Esophagus muscularis mucosa (tissue), 4 donors: Measurements from ENCODE around the gene PPP1R12B. TPM values are rescaled to one million over a fixed set of nuclear protein-coding genes. Genes with fewer than 3 reads are reported as not detected.
"Not testable (repeated sequence)": the region's sequence is repeated elsewhere in the genome, so short reads cannot be mapped to it uniquely, and the experiment has no call there.

Source experiments
- DNase-seq: peaks from one replicate; pipeline ENCODE4 v3.0.0-alpha.2; 2017; ENCODE audit errors: extremely low spot score
- H3K27ac ChIP-seq, 4 donors: fragments of 200-600 bp; sonication (generic); replicated peaks in 1 of 4; 1 replicate in 3 of 4; 2 replicates in 1 of 4; pipeline ENCODE4 v1.5.1; 2016 to 2019; ENCODE audit warnings: mild to moderate bottlenecking in 1 of 4
- H3K27me3 ChIP-seq, 4 donors: fragments of 200-600 bp; sonication (generic); one replicate each; pipeline versions ENCODE4 v1.5.1 to v1.6.0; 2016 to 2019
- H3K36me3 ChIP-seq, 4 donors: fragments of 200-600 bp; sonication (generic); one replicate each; pipeline ENCODE4 v1.5.1; 2016 to 2019
- H3K4me1 ChIP-seq, 4 donors: fragments of 200-600 bp; sonication (generic); one replicate each; pipeline ENCODE4 v1.5.1; 2016 to 2019
- H3K4me3 ChIP-seq, 4 donors: fragments of 200-600 bp; sonication (generic); 1 replicate in 2 of 4; 2 replicates in 2 of 4; pipeline ENCODE4 v1.5.1; 2016 to 2019; ENCODE audit warnings: mild to moderate bottlenecking in 4 of 4, moderate library complexity in 1 of 4
- H3K9me3 ChIP-seq, 4 donors: fragments of 200-600 bp; sonication (generic); 1 replicate in 3 of 4; 2 replicates in 1 of 4; pipeline ENCODE4 v1.5.1; 2016 to 2019
- EP300 ChIP-seq: sonication (generic); formaldehyde crosslinking; IDR thresholded peaks from one replicate; pipeline ENCODE4 v1.6.1; 2017; ENCODE audit warnings: antibody characterized with exemption
- POLR2A ChIP-seq: fragments of 450-650 bp; IDR thresholded peaks from one replicate; pipeline ENCODE4 v1.6.1; 2017; ENCODE audit warnings: antibody characterized with exemption, moderate library complexity, mild to moderate bottlenecking, low read depth
- POLR2AphosphoS5 ChIP-seq, 2 donors: sonication (generic); formaldehyde crosslinking; IDR thresholded peaks; one replicate each; pipeline ENCODE4 v1.6.1; 2017; ENCODE audit warnings: antibody characterized with exemption in 2 of 2
- WGBS: methylation state at CpG from one replicate; pipeline ENCODE4 v1.1.5; 2018; 5-methylcytosine and 5-hydroxymethylcytosine counted together
- intact Hi-C: fragments of 100-400 bp; cut with DNase I; formaldehyde crosslinking; loops from one replicate; pipeline ENCODE4 v1.15.1; 2023
- total RNA-seq, 4 donors: library from RNA; depleted of rRNA; stranded (reverse); fragments of >200 nt; gene quantifications; one replicate each; pipeline versions ENCODE4 v1.1.0 to v1.2.1, GENCODE V29; 2016
- TF ChIP-seq, protein P1 (sequence below), 3 experiments: fragments of 200-600 bp in 2 of 3; fragments of 450-650 bp in 1 of 3; sonication (generic) in 2 of 3; IDR thresholded peaks; one replicate each; pipeline ENCODE4 v1.5.1; 2017 to 2019; ENCODE audit warnings: antibody characterized with exemption in 3 of 3, mild to moderate bottlenecking in 2 of 3, moderate library complexity in 1 of 3

The PPP1R12B gene
- total RNA-seq, 4 donors from 2014 or later: 692 to 1,262 (median 949) TPM

DNA sequence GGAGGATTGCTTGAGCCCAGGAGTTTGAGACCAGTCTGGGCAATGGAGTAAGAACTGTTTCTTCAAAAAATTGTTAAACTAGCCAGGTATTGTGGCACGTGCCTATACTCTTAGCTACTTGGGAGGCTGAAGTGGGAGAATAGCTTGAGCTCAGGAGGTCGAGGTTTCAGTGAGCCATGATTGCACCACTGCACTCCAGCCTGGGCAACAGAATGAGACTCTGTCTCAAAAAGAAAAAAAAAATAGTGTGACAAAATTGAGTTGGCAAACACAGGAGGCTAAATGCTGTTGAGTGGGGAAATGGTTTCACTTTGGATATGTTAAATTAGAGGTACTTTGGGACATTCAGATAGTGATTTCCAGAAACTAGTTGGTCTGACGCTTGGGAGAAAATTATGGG is 197.9 kb downstream of the PPP1R12B start:
- 44% methylated on average over 3 of the region's 3 CpGs for WGBS
- intact Hi-C loops, H3K27me3 ChIP-seq, DNase-seq, H3K9me3 ChIP-seq, H3K36me3 ChIP-seq: not testable (repeated sequence)
- Histone ChIP-seq H3K27ac (peak overlapping the region; percentile 89 to 92 (median 90)), H3K4me3 (peak overlapping the region; percentile 55 to 70 (median 64)), H3K4me1 (peaks cover 30 to 72% (median 64%) of the 10 kb centered on the region in 4 donors)

DNA sequence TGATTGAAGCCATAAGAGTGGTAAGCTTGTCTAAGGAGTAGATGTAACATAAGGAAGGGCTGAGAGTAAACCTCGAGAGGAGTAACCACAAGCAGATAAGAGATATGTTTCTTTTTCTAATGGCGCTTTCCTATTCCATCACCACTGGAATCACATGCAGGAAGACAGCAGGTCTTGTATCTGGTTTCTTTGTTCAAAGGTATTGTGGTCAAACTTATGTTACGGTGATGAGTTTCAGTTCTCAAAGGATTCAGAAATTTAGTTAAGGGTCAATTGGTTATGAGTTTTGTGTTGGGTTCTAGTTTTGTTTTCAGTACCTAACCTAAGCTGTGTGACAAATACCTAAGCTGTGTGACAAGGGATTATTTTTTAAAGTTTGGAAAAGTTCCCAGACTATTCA is 198.3 kb downstream of the PPP1R12B start:
- peaks cover 31 to 76% (median 68%) of the 10 kb centered on the region in 4 donors for H3K4me1 ChIP-seq
- H3K36me3 ChIP-seq, intact Hi-C loops, H3K9me3 ChIP-seq, DNase-seq, H3K27me3 ChIP-seq: not testable (repeated sequence)
- H3K4me3 ChIP-seq: peak overlapping the region; percentile 55 to 70 (median 64)
- WGBS: 48% methylated on average over 3 of the region's 3 CpGs
- H3K27ac ChIP-seq: peak overlapping the region; percentile 89 to 92 (median 90)

DNA sequence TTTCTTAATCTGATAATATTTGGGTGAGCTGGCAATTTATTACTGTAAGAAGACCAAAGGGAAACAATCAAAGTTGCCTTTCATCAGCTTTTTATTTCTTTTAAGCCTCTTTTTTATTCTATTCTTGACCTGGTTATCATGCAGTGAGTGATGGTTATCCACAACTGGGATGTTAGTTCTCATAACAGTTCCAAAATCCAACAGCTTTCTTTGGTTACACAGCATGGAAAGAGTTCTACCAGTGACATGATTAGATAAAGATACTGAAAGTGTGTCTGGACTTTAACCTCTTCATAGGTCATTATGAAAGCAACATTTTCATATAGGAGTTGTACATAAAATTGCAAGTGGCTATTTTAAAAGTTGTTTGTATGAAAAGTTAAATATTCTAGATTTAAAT is 198.7 kb downstream of the PPP1R12B start:
- no peaks in the 10 kb centered on the region for H3K27me3 ChIP-seq
- DNase-seq: no peak
- no peaks in the 10 kb centered on the region for H3K9me3 ChIP-seq
- H3K27ac ChIP-seq: peak overlapping the region in 3 of 4 donors; percentile 89 to 92 (median 90)
- peak overlapping the region in 3 of 4 donors; percentile 55 to 68 (median 60) for H3K4me3 ChIP-seq
- peaks cover 35 to 80% (median 72%) of the 10 kb centered on the region in 4 donors for H3K4me1 ChIP-seq
- TF ChIP-seq, protein P1, sequence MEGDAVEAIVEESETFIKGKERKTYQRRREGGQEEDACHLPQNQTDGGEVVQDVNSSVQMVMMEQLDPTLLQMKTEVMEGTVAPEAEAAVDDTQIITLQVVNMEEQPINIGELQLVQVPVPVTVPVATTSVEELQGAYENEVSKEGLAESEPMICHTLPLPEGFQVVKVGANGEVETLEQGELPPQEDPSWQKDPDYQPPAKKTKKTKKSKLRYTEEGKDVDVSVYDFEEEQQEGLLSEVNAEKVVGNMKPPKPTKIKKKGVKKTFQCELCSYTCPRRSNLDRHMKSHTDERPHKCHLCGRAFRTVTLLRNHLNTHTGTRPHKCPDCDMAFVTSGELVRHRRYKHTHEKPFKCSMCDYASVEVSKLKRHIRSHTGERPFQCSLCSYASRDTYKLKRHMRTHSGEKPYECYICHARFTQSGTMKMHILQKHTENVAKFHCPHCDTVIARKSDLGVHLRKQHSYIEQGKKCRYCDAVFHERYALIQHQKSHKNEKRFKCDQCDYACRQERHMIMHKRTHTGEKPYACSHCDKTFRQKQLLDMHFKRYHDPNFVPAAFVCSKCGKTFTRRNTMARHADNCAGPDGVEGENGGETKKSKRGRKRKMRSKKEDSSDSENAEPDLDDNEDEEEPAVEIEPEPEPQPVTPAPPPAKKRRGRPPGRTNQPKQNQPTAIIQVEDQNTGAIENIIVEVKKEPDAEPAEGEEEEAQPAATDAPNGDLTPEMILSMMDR (IDR thresholded peaks at IDR 0.05): no peak
- TF ChIP-seq EP300 (no peak), POLR2A (no peak), POLR2AphosphoS5 (IDR thresholded peaks at IDR 0.05) (no peak)
- H3K36me3 ChIP-seq: no peaks in the 10 kb centered on the region
- intact Hi-C loops: no loop called here

DNA sequence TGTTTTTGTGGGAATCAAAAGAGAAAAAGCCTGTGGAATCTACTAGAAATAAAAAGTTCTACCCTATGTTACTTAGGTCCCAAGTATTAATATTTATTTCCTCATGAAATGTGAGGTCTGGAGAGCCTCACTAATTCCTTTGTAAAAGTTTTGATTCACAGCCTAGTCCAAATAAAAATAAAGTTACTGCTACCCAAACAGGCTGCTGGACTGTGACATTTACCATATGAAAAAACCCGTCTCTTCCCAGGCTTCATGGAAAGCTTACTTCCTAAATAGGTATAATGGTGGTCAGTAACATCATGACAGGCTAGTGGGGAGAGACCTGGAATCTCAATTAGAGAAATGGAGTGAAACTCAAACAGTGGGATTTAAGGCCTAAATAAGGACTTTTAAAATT is 201.6 kb downstream of the PPP1R12B start:
- Histone ChIP-seq H3K27ac (peak overlapping the region; percentile 72 to 92 (median 90)), H3K4me1 (peaks cover 44 to 99% (median 91%) of the 10 kb centered on the region in 4 donors), H3K4me3 (peak overlapping the region in 2 of 4 donors; percentile 6 to 11)
- WGBS: 50% methylated on average over 1 of the region's 1 CpG
- H3K27me3 ChIP-seq, H3K36me3 ChIP-seq, intact Hi-C loops, H3K9me3 ChIP-seq, DNase-seq: not testable (repeated sequence)

DNA sequence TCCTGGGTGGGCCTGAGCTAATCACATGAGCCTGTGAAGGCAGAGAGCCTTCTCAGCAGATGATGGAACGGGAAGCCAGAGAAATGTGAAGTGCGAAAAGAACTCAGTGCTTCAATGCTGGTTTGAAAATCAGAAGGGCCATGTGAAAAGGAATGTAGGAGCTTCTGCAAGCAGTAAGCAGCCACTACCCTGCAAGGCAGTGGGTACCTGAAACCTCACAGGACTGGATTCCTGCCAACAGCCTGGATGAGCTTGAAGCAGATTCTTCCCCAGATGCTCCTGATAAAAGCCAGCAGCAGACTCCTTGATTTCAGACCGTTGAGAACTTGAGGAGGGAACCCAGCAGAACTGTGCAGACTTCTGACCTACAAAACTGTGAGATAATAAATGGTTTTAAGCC is 203.2 kb downstream of the PPP1R12B start:
- WGBS: 37% methylated on average over 3 of the region's 3 CpGs
- H3K36me3 ChIP-seq: no peaks in the 10 kb centered on the region
- no peaks in the 10 kb centered on the region for H3K27me3 ChIP-seq
- no peaks in the 10 kb centered on the region for H3K9me3 ChIP-seq
- no peak for DNase-seq
- intact Hi-C loops: no loop called here
- H3K27ac ChIP-seq: peak overlapping the region; percentile 62 to 92 (median 81)
- H3K4me1 ChIP-seq: peaks cover 37 to 99% (median 89%) of the 10 kb centered on the region in 4 donors
- peak overlapping the region in 1 of 4 donors; percentile 14 for H3K4me3 ChIP-seq
- TF ChIP-seq POLR2AphosphoS5 (IDR thresholded peaks at IDR 0.05): peak in 1 of 2 donors; percentile 47
- TF ChIP-seq POLR2A: no peak
- no peak for TF ChIP-seq EP300

DNA sequence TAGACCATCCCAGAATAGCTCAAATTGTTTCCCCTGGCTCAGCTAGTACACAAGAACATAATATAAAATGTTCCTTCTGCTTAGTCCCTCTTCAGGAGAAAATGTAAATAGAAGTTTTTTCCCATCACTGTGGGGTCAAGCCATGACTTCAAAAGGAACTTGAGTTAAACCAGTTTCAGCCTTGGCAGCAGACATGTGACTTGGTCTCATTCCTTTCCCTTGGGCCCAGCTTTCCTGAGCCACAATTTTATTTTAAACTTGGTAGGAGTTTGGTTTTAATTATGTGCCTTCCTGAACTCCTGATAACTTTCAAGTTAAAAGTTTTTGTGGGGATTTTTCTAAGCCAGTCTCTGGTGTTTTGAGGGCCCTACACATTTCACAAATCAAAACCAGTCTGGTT is 204.1 kb downstream of the PPP1R12B start:
- H3K4me3 ChIP-seq, intact Hi-C loops, H3K27me3 ChIP-seq, H3K36me3 ChIP-seq, H3K9me3 ChIP-seq, DNase-seq: not testable (repeated sequence)
- peak in 1 of 2 donors; percentile 66 for TF ChIP-seq POLR2AphosphoS5 (IDR thresholded peaks at IDR 0.05)
- Histone ChIP-seq H3K27ac (peak overlapping the region; percentile 62 to 92 (median 81)), H3K4me1 (peaks cover 42 to 99% (median 91%) of the 10 kb centered on the region in 4 donors)

DNA sequence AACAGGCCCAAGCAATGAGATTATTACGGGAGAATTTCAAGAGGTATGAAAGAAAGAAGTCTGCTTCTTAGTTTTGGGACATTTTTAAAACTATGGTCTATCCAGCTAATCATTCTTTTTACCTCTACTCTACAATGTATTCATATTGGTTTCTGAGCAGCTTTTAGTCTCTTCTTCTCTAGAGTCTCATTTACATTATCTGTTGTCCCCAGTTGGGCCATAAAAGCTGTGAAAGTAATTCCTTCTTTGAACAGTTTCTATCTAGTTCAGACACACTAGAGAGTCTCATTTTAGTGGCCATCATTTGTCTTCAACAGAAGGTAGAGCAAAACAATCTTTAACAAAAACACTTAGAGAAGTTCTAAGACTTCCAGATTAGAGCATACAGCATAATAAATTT is 204.6 kb downstream of the PPP1R12B start:
- H3K27ac ChIP-seq: peak overlapping the region; percentile 62 to 92 (median 81)
- 44% methylated on average over 1 of the region's 1 CpG for WGBS

DNA sequence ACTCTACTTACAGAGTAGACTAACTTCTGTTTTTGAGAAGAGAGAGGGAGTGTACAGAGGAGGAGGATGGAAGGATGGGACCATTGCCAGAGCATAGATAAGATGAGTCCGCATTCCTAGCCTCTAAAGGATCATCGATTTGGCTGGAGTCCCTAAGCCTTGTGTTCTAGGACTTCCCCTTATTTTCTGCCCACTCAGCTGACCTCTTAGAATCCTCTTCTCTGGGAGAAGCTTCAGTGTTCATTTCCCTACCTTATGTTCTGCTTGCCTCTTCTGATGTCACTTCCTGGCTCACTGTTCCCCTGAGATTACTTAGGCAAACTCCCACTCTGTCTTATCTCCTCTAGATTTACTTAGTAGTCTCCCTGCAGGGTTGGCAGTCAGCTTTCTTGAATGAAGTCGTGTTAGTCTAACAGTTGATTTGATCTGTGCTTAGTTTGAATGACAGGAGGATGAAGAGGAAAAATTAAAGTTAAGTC is 205.1 kb downstream of the PPP1R12B start:
- no peak for TF ChIP-seq EP300
- TF ChIP-seq POLR2AphosphoS5 (IDR thresholded peaks at IDR 0.05): peak in 1 of 2 donors; percentile 40
- H3K4me1 ChIP-seq: peaks cover 51 to 99% (median 92%) of the 10 kb centered on the region in 4 donors
- DNase-seq: no peak

More for the DNA sequence above, 204.6 kb downstream of the PPP1R12B start:
- H3K4me3 ChIP-seq, H3K9me3 ChIP-seq, H3K36me3 ChIP-seq, DNase-seq, H3K27me3 ChIP-seq, intact Hi-C loops: not testable (repeated sequence)
- H3K4me1 ChIP-seq: peaks cover 46 to 99% (median 92%) of the 10 kb centered on the region in 4 donors

More for the DNA sequence above, 205.1 kb downstream of the PPP1R12B start:
- peak overlapping the region in 1 of 4 donors; percentile 14 for H3K4me3 ChIP-seq
- 30% methylated on average over 3 of the region's 3 CpGs for WGBS
- intact Hi-C loops: no loop called here
- peak overlapping the region; percentile 62 to 92 (median 81) for H3K27ac ChIP-seq
- no peaks in the 10 kb centered on the region for H3K9me3 ChIP-seq
- H3K36me3 ChIP-seq: no peaks in the 10 kb centered on the region
- H3K27me3 ChIP-seq: no peaks in the 10 kb centered on the region
